ENCODE measurements around the gene SLC13A1.

DNA sequence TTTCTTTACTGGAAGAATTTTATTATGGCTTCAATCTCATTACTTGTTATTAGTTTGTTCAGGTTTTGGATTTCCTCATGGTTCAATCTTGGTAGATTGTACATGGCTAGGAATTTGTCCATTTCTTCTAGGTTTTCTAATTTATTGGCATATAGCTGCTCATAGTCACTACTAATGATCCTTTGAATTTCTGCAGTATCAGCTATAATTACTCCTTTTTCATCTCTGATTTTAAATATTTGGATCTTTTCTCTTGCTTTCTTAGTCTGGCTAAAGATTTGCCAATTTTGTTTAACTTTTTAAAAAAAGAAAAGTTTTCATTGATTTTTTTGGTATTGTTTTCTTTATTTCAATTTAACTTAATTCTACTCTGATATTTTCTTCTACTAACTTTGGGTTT lies 59.2 kb downstream of the SLC13A1 start:
- no peak for TF ChIP-seq CTCF (IDR thresholded peaks at IDR 0.05)
- TF ChIP-seq POLR2A (IDR thresholded peaks at IDR 0.05): no peak
- TF ChIP-seq EP300 (IDR thresholded peaks at IDR 0.05): no peak
